CD14-positive monocyte (primary cell): ENCODE results near the gene YBX2. TPM values are rescaled to one million over a fixed set of nuclear protein-coding genes. Genes with fewer than 3 reads are reported as not detected.

ENCODE experiments used
- DNase-seq, 3 donors: peaks; one replicate each; pipeline ENCODE4 v3.0.0-alpha.2; 2011 to 2022
- H2AFZ ChIP-seq: 2 replicates; pipeline ENCODE4 v1.6.0; 2012; ENCODE audit warnings: mild to moderate bottlenecking, low read depth, low read length, inconsistent platforms; ENCODE audit not compliant: insufficient read depth, poor library complexity, severe bottlenecking
- H3K27ac ChIP-seq, 2 donors: 1 replicate in 1 of 2; 2 replicates in 1 of 2; pipeline ENCODE4 v1.5.1; 2012 to 2013; ENCODE audit warnings: low read length in 2 of 2, control low read depth in 1 of 2, inconsistent platforms in 1 of 2, low read depth in 1 of 2, mild to moderate bottlenecking in 1 of 2
- H3K27me3 ChIP-seq, 2 donors: one replicate each; pipeline versions ENCODE4 v1.6.0 to v1.6.1; 2011 to 2013; ENCODE audit warnings: low read length in 2 of 2; ENCODE audit not compliant: control insufficient read depth in 2 of 2, insufficient read depth in 2 of 2
- H3K36me3 ChIP-seq, 2 donors: replicated peaks in 1 of 2; 1 replicate in 1 of 2; 2 replicates in 1 of 2; pipeline versions ENCODE4 v1.5.1 to v1.6.1; 2012 to 2013; ENCODE audit warnings: low read length in 2 of 2, control low read depth in 1 of 2, inconsistent platforms in 1 of 2, mild to moderate bottlenecking in 1 of 2; ENCODE audit not compliant: insufficient read depth in 2 of 2, control insufficient read depth in 1 of 2
- H3K4me1 ChIP-seq, 2 donors: 1 replicate in 1 of 2; 2 replicates in 1 of 2; pipeline versions ENCODE4 v1.5.1 to v1.6.1; 2012 to 2013; ENCODE audit warnings: low read length in 2 of 2, control low read depth in 1 of 2, inconsistent platforms in 1 of 2, mild to moderate bottlenecking in 1 of 2, moderate library complexity in 1 of 2; ENCODE audit not compliant: insufficient read depth in 2 of 2, control insufficient read depth in 1 of 2
- H3K4me2 ChIP-seq: replicated peaks from 2 replicates; pipeline ENCODE3; 2012; ENCODE audit warnings: low read length, moderate library complexity, mild to moderate bottlenecking; ENCODE audit not compliant: poor library complexity, severe bottlenecking; ENCODE audit errors: extremely low read depth
- H3K4me3 ChIP-seq, 3 experiments: fragments of 200-600 bp in 1 of 3; sonication (generic) in 1 of 3; replicated peaks in 1 of 3; 1 replicate in 2 of 3; 2 replicates in 1 of 3; pipeline ENCODE4 v1.5.1; 2011 to 2013; ENCODE audit warnings: low read length in 3 of 3, mild to moderate bottlenecking in 3 of 3, control low read depth in 2 of 3, low read depth in 2 of 3, inconsistent platforms in 1 of 3, moderate library complexity in 1 of 3
- H3K79me2 ChIP-seq: 2 replicates; pipeline ENCODE4 v1.6.0; 2012; ENCODE audit warnings: mild to moderate bottlenecking, control low read depth, inconsistent platforms, low read length, moderate library complexity; ENCODE audit not compliant: insufficient read depth
- H3K9ac ChIP-seq: 2 replicates; pipeline ENCODE4 v1.6.0; 2017; ENCODE audit warnings: low read length, mild to moderate bottlenecking; ENCODE audit not compliant: insufficient read depth, poor library complexity, severe bottlenecking
- H3K9me3 ChIP-seq, 2 donors: replicated peaks in 1 of 2; 1 replicate in 1 of 2; 2 replicates in 1 of 2; pipeline versions ENCODE4 v1.5.1 to v1.6.1; 2012 to 2013; ENCODE audit warnings: low read length in 2 of 2, control low read depth in 1 of 2; ENCODE audit not compliant: control insufficient read depth in 1 of 2, insufficient read depth in 1 of 2
- H4K20me1 ChIP-seq: 2 replicates; pipeline ENCODE4 v1.6.0; 2012; ENCODE audit warnings: mild to moderate bottlenecking, low read length, control low read depth, moderate library complexity; ENCODE audit not compliant: insufficient read depth
- H3K27ac Mint-ChIP-seq, 7 donors: one replicate each; pipeline ENCODE4 v1.8.0; 2020; ENCODE audit warnings: mild to moderate bottlenecking in 7 of 7, mixed read lengths in 7 of 7, moderate library complexity in 6 of 7, inconsistent platforms in 2 of 7
- H3K27me3 Mint-ChIP-seq, 3 donors: one replicate each; pipeline ENCODE4 v1.8.0; 2021 to 2022; ENCODE audit warnings: low read depth in 3 of 3, mild to moderate bottlenecking in 3 of 3, mixed read lengths in 3 of 3, moderate library complexity in 3 of 3, inconsistent platforms in 1 of 3
- H3K36me3 Mint-ChIP-seq, 2 donors: one replicate each; pipeline ENCODE4 v1.8.0; 2020; ENCODE audit warnings: mixed read lengths in 2 of 2, inconsistent platforms in 1 of 2, mild to moderate bottlenecking in 1 of 2
- H3K4me1 Mint-ChIP-seq: one replicate; pipeline ENCODE4 v1.8.0; 2020; ENCODE audit warnings: mild to moderate bottlenecking, mixed read lengths
- H3K4me3 Mint-ChIP-seq, 2 donors: one replicate each; pipeline ENCODE4 v1.8.0; 2020; ENCODE audit warnings: mild to moderate bottlenecking in 2 of 2, mixed read lengths in 2 of 2, moderate library complexity in 1 of 2
- H3K9me3 Mint-ChIP-seq, 7 donors: one replicate each; pipeline ENCODE4 v1.8.0; 2020 to 2022; ENCODE audit warnings: mixed read lengths in 7 of 7, mild to moderate bottlenecking in 6 of 7, moderate library complexity in 6 of 7, inconsistent platforms in 2 of 7
- CTCF ChIP-seq: fragments of 200-600 bp; IDR thresholded peaks from one replicate; pipeline ENCODE4 v1.8.0; 2022; ENCODE audit warnings: antibody characterized with exemption, mild to moderate bottlenecking
- WGBS: methylation state at CpG from one replicate; pipeline ENCODE4 v1.1.5; 2013; ENCODE audit warnings: missing lambda C conversion rate; ENCODE audit not compliant: insufficient coverage; 5-methylcytosine and 5-hydroxymethylcytosine counted together
- intact Hi-C, 2 donors: fragments of 100-400 bp; cut with micrococcal nuclease; formaldehyde crosslinking; loops; one replicate each; pipeline versions ENCODE4 v1.15.0 to v1.15.1; 2023
- polyA plus RNA-seq, 3 donors: library from polyadenylated mRNA; depleted of rRNA in 1 of 3; unstranded in 2 of 3; stranded (reverse) in 1 of 3; fragments of 300-500 nt in 2 of 3; fragments of >200 nt in 1 of 3; fragmentation: Illumina TruSeq in 2 of 3; gene quantifications; 1 replicate in 2 of 3; 2 replicates in 1 of 3; pipeline ENCODE4 v1.2.3, GENCODE V29; 2012 to 2021

The YBX2 gene
- polyA plus RNA-seq, 3 donors = not detected

DNA sequence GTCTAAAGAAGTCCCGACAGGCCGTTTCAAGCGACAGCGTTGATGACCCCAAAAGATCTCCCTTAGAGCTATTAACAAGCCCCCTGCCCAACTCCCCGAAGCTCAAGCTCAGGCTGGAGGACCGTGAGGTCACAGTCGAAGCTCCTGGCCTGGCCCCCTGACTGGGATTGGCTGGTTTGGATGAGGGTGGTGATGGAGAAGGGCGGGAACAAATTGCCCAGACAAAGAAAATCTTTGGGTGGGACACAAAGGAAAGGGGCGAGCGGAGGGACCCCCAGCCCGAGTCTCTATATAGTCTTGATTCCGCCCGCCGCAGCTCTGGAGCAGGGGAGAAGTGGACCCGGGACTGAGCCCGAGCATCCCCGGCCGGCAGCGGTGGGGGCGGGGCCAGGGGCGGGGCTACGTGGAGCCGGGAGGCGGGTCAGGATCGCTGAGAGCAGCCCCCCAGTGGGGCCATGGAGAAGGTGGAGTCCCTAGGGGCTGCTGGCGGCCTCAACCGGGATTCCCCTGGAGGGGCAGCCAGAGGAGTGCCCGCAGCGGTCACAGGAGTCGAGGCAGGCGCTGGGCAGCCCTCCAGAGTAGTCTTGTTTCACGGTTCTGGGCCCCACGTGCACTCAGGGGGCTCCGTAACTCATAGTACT lies 35.7 kb upstream of the YBX2 start:
- no peaks in the 10 kb centered on the region for H3K9me3 Mint-ChIP-seq
- H3K27me3 Mint-ChIP-seq = peaks cover 0 to 6% (median 0%) of the 10 kb centered on the region in 3 donors
- H3K9ac ChIP-seq = peak overlapping the region; percentile 66
- H3K4me1 ChIP-seq = peaks cover 34 to 39% of the 10 kb centered on the region in 2 donors
- 1% methylated on average over 31 of the region's 34 CpGs for WGBS
- peak overlapping the region; percentile 99 for H3K4me2 ChIP-seq
- no peaks in the 10 kb centered on the region for H3K27me3 ChIP-seq
- peaks cover 13 to 21% of the 10 kb centered on the region in 2 donors for H3K36me3 Mint-ChIP-seq
- peak overlapping the region; percentile 91 to 98 for H3K4me3 Mint-ChIP-seq
- intact Hi-C loops = loop anchor here in 1 of 2 donors (2.0 to 10.0 kb wide), 3 partner anchors 21 to 245 kb away; partner anchors contain the start of gene CD68
- peak overlapping the region; percentile 96 to 100 (median 98) for H3K27ac Mint-ChIP-seq
- H3K27ac ChIP-seq = peak overlapping the region; percentile 92
- peak overlapping the region; percentile 80 to 91 (median 81) for H3K4me3 ChIP-seq
- no peaks in the 10 kb centered on the region for H4K20me1 ChIP-seq
- no peak for TF ChIP-seq CTCF
- peaks cover 36% of the 10 kb centered on the region for H3K4me1 Mint-ChIP-seq
- peaks cover 18% of the 10 kb centered on the region for H3K79me2 ChIP-seq
- H2AFZ ChIP-seq = peak overlapping the region; percentile 91
- no peaks in the 10 kb centered on the region for H3K9me3 ChIP-seq
- H3K36me3 ChIP-seq = peaks cover 11 to 20% of the 10 kb centered on the region in 2 donors
- DNase-seq = peak; percentile 56 to 72 (median 66)

DNA sequence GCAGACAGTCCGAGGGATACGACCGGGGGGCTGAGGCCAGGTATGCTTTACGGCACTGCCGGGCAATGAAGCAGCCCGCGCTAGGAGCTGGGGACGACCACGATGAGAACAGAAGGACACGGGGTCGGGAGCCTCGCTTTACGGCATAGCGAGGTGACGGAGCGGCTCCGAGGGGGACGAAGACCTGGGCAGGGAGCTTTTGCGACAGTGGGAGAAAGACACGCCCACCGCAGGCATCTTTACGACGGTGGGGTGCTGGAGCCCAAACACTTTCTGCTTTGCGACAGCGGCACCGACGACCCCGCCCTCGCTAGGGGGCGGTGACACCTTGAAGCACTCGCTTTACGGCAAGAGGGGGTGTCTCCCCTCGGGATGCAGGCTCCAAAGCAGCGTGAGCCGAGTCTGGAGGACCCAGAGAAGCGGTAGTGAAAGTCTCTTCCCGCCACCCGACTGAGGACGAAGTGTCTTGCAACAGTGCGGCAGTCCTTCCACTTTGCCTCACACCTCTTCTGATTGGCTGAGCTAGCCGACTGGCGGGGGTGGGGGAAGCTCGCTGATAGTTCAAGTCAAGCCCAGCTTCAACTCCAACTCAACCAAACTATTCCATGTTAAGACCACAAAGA lies 35.0 kb upstream of the YBX2 start:
- H3K36me3 Mint-ChIP-seq = peaks cover 16 to 26% of the 10 kb centered on the region in 2 donors
- peak overlapping the region; percentile 91 to 98 for H3K4me3 Mint-ChIP-seq
- intact Hi-C loops = loop anchor here in 1 of 2 donors (2.0 to 10.0 kb wide), 3 partner anchors 21 to 245 kb away; partner anchors contain the start of gene CD68
- Histone ChIP-seq H4K20me1 (peaks cover under 1% of the 10 kb centered on the region), H3K4me3 (peak overlapping the region; percentile 80 to 91 (median 81)), H3K4me2 (peak overlapping the region; percentile 99), H3K4me1 (peaks cover 34 to 39% of the 10 kb centered on the region in 2 donors), H3K36me3 (peaks cover 16 to 25% of the 10 kb centered on the region in 2 donors), H3K79me2 (peaks cover 18% of the 10 kb centered on the region), H3K9ac (peak overlapping the region; percentile 66), H3K27ac (peak overlapping the region; percentile 92), H3K9me3 (no peaks in the 10 kb centered on the region), H2AFZ (peak overlapping the region; percentile 91), H3K27me3 (no peaks in the 10 kb centered on the region)
- H3K27ac Mint-ChIP-seq = peak overlapping the region; percentile 96 to 100 (median 98)
- peak; percentile 92 to 100 (median 99) for DNase-seq
- no peaks in the 10 kb centered on the region for H3K9me3 Mint-ChIP-seq
- peaks cover 0 to 6% (median 0%) of the 10 kb centered on the region in 3 donors for H3K27me3 Mint-ChIP-seq
- no peak for TF ChIP-seq CTCF
- WGBS = under 1% methylated on average over 37 of the region's 43 CpGs
- peaks cover 36% of the 10 kb centered on the region for H3K4me1 Mint-ChIP-seq
